GM13976 (cell line): ENCODE data around the gene INF2.
"Not testable (repeated sequence)": the region's sequence is repeated elsewhere in the genome, so short reads cannot be mapped to it uniquely, and the experiment has no call there.

ENCODE experiments used
- DNase-seq: peaks from one replicate; pipeline ENCODE4 v3.0.0; 2012; ENCODE audit warnings: low spot score
- CTCF ChIP-seq: IDR thresholded peaks from 2 replicates; pipeline ENCODE4 v1.5.1; 2012; ENCODE audit warnings: borderline replicate concordance, mild to moderate bottlenecking; ENCODE audit not compliant: insufficient read depth; ENCODE audit errors: extremely low read depth, missing control alignments, control extremely low read depth
- in situ Hi-C: fragments of 300-500 bp; cut with MboI; formaldehyde crosslinking; loops from one replicate; pipeline ENCODE4 v1.12.0; 2022; ENCODE audit warnings: low sequenced_read_pairs, mixed read lengths, inconsistent platforms; ENCODE audit not compliant: unreplicated experiment

The INF2 gene

GRCh38 chr14:104657563-104658324, 31.7 kb upstream of the INF2 start:
- DNase-seq: peak; percentile 75
- in situ Hi-C loops: no loop called here
- no peak for TF ChIP-seq CTCF

- no peak for DNase-seq
- in situ Hi-C loops: no loop called here
- TF ChIP-seq CTCF: no peak
Observed at GRCh38 chr14:104658325-104658712, 31.1 kb upstream of the INF2 start.

GRCh38 chr14:104659146-104659545, 30.3 kb upstream of the INF2 start:
- no peak for TF ChIP-seq CTCF
- in situ Hi-C loops: no loop called here
- no peak for DNase-seq

DNA sequence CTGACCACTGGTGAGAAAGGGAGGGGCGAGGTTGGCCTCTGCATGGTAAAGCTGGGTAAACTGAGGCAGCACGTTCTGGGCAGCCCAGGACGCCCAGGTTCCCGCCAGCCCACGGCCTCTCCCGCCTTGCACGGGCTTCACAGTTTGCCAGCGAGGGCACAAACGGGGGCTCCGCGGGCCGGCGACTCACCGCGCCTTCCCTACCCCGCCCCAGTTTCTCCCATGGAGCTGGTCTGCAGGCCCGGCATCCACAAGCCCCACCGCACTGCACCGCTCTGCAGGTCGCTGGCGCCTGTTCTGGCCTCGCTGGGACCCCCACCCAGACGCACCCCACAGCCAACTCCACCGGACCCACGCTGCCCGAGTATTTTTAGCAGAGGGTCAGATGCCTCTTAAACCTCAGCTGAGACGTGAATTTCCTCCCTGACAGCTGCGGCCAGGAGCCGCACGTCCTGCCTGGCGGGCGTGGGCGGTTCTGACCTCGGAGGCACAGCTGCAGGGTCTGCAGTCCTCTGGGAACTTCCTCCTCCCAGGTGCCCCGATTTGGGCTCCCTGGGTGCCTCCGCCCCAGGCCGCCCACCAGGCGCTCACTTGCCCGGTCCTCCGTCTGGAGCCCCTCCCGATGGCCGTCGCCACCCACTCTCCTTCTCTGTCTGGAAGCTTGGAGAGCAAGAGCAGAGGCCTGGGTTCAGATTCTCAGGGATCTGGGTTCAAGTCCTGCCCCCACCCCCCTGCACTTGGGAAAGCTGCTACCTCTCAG, 29.5 kb upstream of the INF2 start:
- no peak for TF ChIP-seq CTCF
- in situ Hi-C loops: no loop called here
- DNase-seq: peak; percentile 79

GRCh38 chr14:104660597-104660996, 28.8 kb upstream of the INF2 start:
- TF ChIP-seq CTCF: no peak
- in situ Hi-C loops: no loop called here
- DNase-seq: peak; percentile 69

GRCh38 chr14:104661086-104661485, 28.3 kb upstream of the INF2 start:
- in situ Hi-C loops: no loop called here
- TF ChIP-seq CTCF: no peak
- DNase-seq: no peak

- DNase-seq, in situ Hi-C loops: not testable (repeated sequence)
Observed at GRCh38 chr14:104661528-104662157, 27.8 kb upstream of the INF2 start.

GRCh38 chr14:104662472-104662871, 26.9 kb upstream of the INF2 start:
- DNase-seq, in situ Hi-C loops: not testable (repeated sequence)
